H4 (cell line): Measurements from ENCODE around the gene GPANK1. TPM values are rescaled to one million over a fixed set of nuclear protein-coding genes. Genes with fewer than 3 reads are reported as not detected.

Experiments used
- DNase-seq: peaks from one replicate; pipeline ENCODE4 v3.0.0-alpha.2; 2015; ENCODE audit warnings: low spot score
- total RNA-seq: library from RNA; depleted of rRNA; stranded (reverse); fragments of >200 nt; shearing (Covaris generic); gene quantifications from 2 replicates; pipeline ENCODE4 v1.2.3, GENCODE V29; 2014

GPANK1 gene
- total RNA-seq, 1 experiment from 2014 or later: 15.9 TPM

- no peak for DNase-seq
Measured at GRCh38 chr6:31691078-31691463, 26.3 kb upstream of the GPANK1 start.

- DNase-seq: no peak
Measured at GRCh38 chr6:31690231-31691077, 25.7 kb upstream of the GPANK1 start.

- DNase-seq: no peak
Measured at GRCh38 chr6:31689249-31690110, 24.7 kb upstream of the GPANK1 start.

- DNase-seq: no peak
Measured at GRCh38 chr6:31687860-31688693, 23.3 kb upstream of the GPANK1 start.

- DNase-seq: no peak
Measured at GRCh38 chr6:31687321-31687720, 22.5 kb upstream of the GPANK1 start.

GRCh38 chr6:31686483-31686882, 21.7 kb upstream of the GPANK1 start:
- DNase-seq: no peak

- no peak for DNase-seq
Measured at GRCh38 chr6:31683591-31683990, 18.8 kb upstream of the GPANK1 start.

- no peak for DNase-seq
Measured at GRCh38 chr6:31681135-31681671, 16.4 kb upstream of the GPANK1 start.

- peak; percentile 79 for DNase-seq
Measured at GRCh38 chr6:31680226-31681134, 15.7 kb upstream of the GPANK1 start, which contains the start of gene LY6G5C. TSS of gene LY6G5C (minus strand) at chr6:31681067. CDS start at chr6:31680373, 694 bp downstream.

GRCh38 chr6:31677955-31678354, 13.2 kb upstream of the GPANK1 start:
- DNase-seq: no peak

GRCh38 chr6:31676904-31677303, 12.1 kb upstream of the GPANK1 start:
- no peak for DNase-seq

- no peak for DNase-seq
Measured at GRCh38 chr6:31676322-31676903, 11.6 kb upstream of the GPANK1 start.

GRCh38 chr6:31669676-31670075, 4.9 kb upstream of the GPANK1 start, which contains the start of gene LY6G5B:
TSS of gene LY6G5B (plus strand) at chr6:31669976. CDS start at chr6:31670951, 975 bp downstream.
- DNase-seq: no peak

GRCh38 chr6:31666337-31666965, 1.7 kb upstream of the GPANK1 start:
- no peak for DNase-seq

- peak; percentile 97 for DNase-seq
Measured at GRCh38 chr6:31665501-31666336, 922 bp upstream of the GPANK1 start, which contains the start of gene CSNK2B. TSS of gene CSNK2B (plus strand) at chr6:31666080. CDS start at chr6:31666832, 752 bp downstream.

GRCh38 chr6:31663961-31664789, 622 bp downstream of the GPANK1 start:
- peak; percentile 58 for DNase-seq
